AG04449 (cell line): Measurements from ENCODE around the gene PRKAG2.

Experiments used
- CTCF ChIA-PET: fragments of 350-600 bp; formaldehyde crosslinking; extraction: SDS; loops from one replicate; lab custom pipeline; 2021; ENCODE audit warnings: antibody characterized with exemption; lab: Yijun Ruan, JAX
- POLR2A ChIA-PET: fragments of 400-600, 350-600 bp; formaldehyde crosslinking; extraction: SDS; loops from one replicate; lab custom pipeline; 2020; ENCODE audit warnings: antibody characterized with exemption, inconsistent platforms; lab: Yijun Ruan, JAX
- DNase-seq: peaks from one replicate; pipeline ENCODE4 v3.0.0-alpha.2; 2010; ENCODE audit warnings: low read depth, low spot score
- H3K4me3 ChIP-seq: 2 replicates; pipeline ENCODE4 v1.5.1; 2011; ENCODE audit warnings: low read depth, mild to moderate bottlenecking, control low read depth, low read length
- CTCF ChIP-seq: IDR thresholded peaks from one replicate; pipeline ENCODE4 v1.5.1; 2011; ENCODE audit warnings: mild to moderate bottlenecking, moderate library complexity, low read length, control low read depth, inconsistent platforms; ENCODE audit not compliant: insufficient read depth; ENCODE audit errors: missing control alignments

Gene PRKAG2

GRCh38 chr7:151856516-151856915, 20.4 kb downstream of the PRKAG2 start:
- ChIA-PET POLR2A (no interaction called here), CTCF (no interaction called here)
- H3K4me3 ChIP-seq = no peak overlapping the region
- TF ChIP-seq CTCF = no peak
- no peak for DNase-seq

- ChIA-PET POLR2A (no interaction called here), CTCF (no interaction called here)
- no peak overlapping the region for H3K4me3 ChIP-seq
- DNase-seq = no peak
- no peak for TF ChIP-seq CTCF
Measured at GRCh38 chr7:151856098-151856497, 20.8 kb downstream of the PRKAG2 start.

GRCh38 chr7:151854720-151855071, 22.2 kb downstream of the PRKAG2 start:
- DNase-seq = no peak
- ChIA-PET POLR2A (no interaction called here), CTCF (no interaction called here)
- TF ChIP-seq CTCF = no peak
- no peak overlapping the region for H3K4me3 ChIP-seq

GRCh38 chr7:151853896-151854719, 22.8 kb downstream of the PRKAG2 start:
- no peak for TF ChIP-seq CTCF
- CTCF ChIA-PET = no interaction called here
- H3K4me3 ChIP-seq = no peak overlapping the region
- no peak for DNase-seq
- POLR2A ChIA-PET = no interaction called here

GRCh38 chr7:151852486-151853396, 24.2 kb downstream of the PRKAG2 start:
- no peak overlapping the region for H3K4me3 ChIP-seq
- TF ChIP-seq CTCF = no peak
- ChIA-PET POLR2A (no interaction called here), CTCF (no interaction called here)
- DNase-seq = no peak

- TF ChIP-seq CTCF = no peak
- H3K4me3 ChIP-seq = no peak overlapping the region
- POLR2A ChIA-PET = no interaction called here
- DNase-seq = no peak
- CTCF ChIA-PET = no interaction called here
Measured at GRCh38 chr7:151851782-151852181, 25.1 kb downstream of the PRKAG2 start.
